GM10248 (cell line): ENCODE data around the gene ATAD1.
A peak's percentile ranks its signal among the peaks of the same experiment; 100 is the strongest.
"Not testable (repeated sequence)": the region's sequence is repeated elsewhere in the genome, so short reads cannot be mapped to it uniquely, and the experiment has no call there.

Source experiments
- CTCF ChIA-PET: fragments of 300-600 bp; sonication (Branson Sonifier 250); formaldehyde crosslinking; extraction: SDS; loops from one replicate; lab custom pipeline; 2021; ENCODE audit warnings: antibody characterized with exemption; lab: Yijun Ruan, JAX
- POLR2A ChIA-PET: fragments of 350-650 bp; sonication (Branson Sonifier 250); formaldehyde crosslinking; extraction: SDS; loops from one replicate; lab custom pipeline; 2020; ENCODE audit warnings: antibody characterized with exemption; lab: Yijun Ruan, JAX
- DNase-seq: peaks from one replicate; pipeline ENCODE4 v3.0.0; 2012; ENCODE audit errors: extremely low spot score
- CTCF ChIP-seq: IDR thresholded peaks from 2 replicates; pipeline ENCODE4 v1.5.1; 2012; ENCODE audit warnings: mild to moderate bottlenecking, low read depth; ENCODE audit errors: extremely low read depth, missing control alignments, control extremely low read depth

ATAD1 gene

GRCh38 chr10:87841186-87841585 lies 23.2 kb upstream of the ATAD1 start:
- CTCF ChIA-PET: interaction anchor here (1.0 to 6.1 kb wide), 10 partner anchors 9 to 27 kb away, joined by 3 to 31 read pairs (median 4); partner anchors contain the start of genes ATAD1, KLLN and PTEN

GRCh38 chr10:87838650-87839049 lies 20.6 kb upstream of the ATAD1 start:
- TF ChIP-seq CTCF: no peak
- ChIA-PET CTCF (interaction anchor here (0.7 to 6.1 kb wide), 5 partner anchors 10 to 24 kb away, joined by 3 to 31 read pairs (median 4); partner anchors contain the start of gene ATAD1), POLR2A (no interaction called here)
- no peak for DNase-seq

More at GRCh38 chr10:87841186-87841585, 23.2 kb upstream of the ATAD1 start:
- no peak for DNase-seq
- TF ChIP-seq CTCF: no peak
- POLR2A ChIA-PET: interaction anchor here (0.6 kb wide), 1 partner anchor 66 kb away, joined by 3 read pairs; no protein-coding TSS in a partner anchor

- CTCF ChIA-PET: interaction anchor here (1.0 to 6.1 kb wide), 5 partner anchors 8 to 23 kb away, joined by 3 to 31 read pairs (median 4); no protein-coding TSS in a partner anchor
- POLR2A ChIA-PET: no interaction called here
- DNase-seq: peak; percentile 28
- no peak for TF ChIP-seq CTCF
Measured at GRCh38 chr10:87837445-87837844, 19.4 kb upstream of the ATAD1 start.

GRCh38 chr10:87836098-87836497 lies 18.1 kb upstream of the ATAD1 start:
- no peak for DNase-seq
- ChIA-PET POLR2A (no interaction called here), CTCF (no interaction called here)
- no peak for TF ChIP-seq CTCF

GRCh38 chr10:87829986-87830729 lies 12.1 kb upstream of the ATAD1 start:
- no peak for TF ChIP-seq CTCF
- CTCF ChIA-PET: interaction anchor here (0.7 to 4.8 kb wide), 5 partner anchors 9 to 33 kb away, joined by 3 to 31 read pairs (median 8); partner anchors contain the start of gene ATAD1
- no peak for DNase-seq
- POLR2A ChIA-PET: no interaction called here

GRCh38 chr10:87829051-87829450 lies 11.0 kb upstream of the ATAD1 start:
- POLR2A ChIA-PET, DNase-seq: not testable (repeated sequence)
- CTCF ChIA-PET: interaction anchor here (0.9 to 3.7 kb wide), 6 partner anchors 11 to 27 kb away, joined by 3 to 31 read pairs (median 4); partner anchors contain the start of gene ATAD1

GRCh38 chr10:87827681-87828080 lies 9.7 kb upstream of the ATAD1 start:
- DNase-seq: no peak
- POLR2A ChIA-PET: interaction anchor here (0.6 kb wide), 1 partner anchor 37 kb away, joined by 9 read pairs; no protein-coding TSS in a partner anchor
- CTCF ChIA-PET: interaction anchor here (1.1 to 3.7 kb wide), 6 partner anchors 10 to 34 kb away, joined by 3 to 31 read pairs (median 4); partner anchors contain the start of gene ATAD1
- TF ChIP-seq CTCF: no peak
